GM12878 (cell line): ENCODE results near the gene TGFBR3. TPM values are rescaled to one million over a fixed set of nuclear protein-coding genes. Genes with fewer than 3 reads are reported as not detected.

Source experiments
- ESRRA ChIP-seq: IDR thresholded peaks from 2 replicates; pipeline ENCODE4 v1.6.1; 2012; ENCODE audit warnings: mild to moderate bottlenecking, low read length, improper control_type of control experiment
- HSF1 ChIP-seq: fragments of 150-350 bp; IDR thresholded peaks from 2 replicates; pipeline ENCODE4 v1.6.1; 2014; ENCODE audit warnings: mild to moderate bottlenecking, low read depth, low read length
- LARP7 ChIP-seq: fragments of 450-650 bp; IDR thresholded peaks from 2 replicates; pipeline ENCODE4 v1.6.1; 2017; ENCODE audit warnings: mild to moderate bottlenecking
- NBN ChIP-seq: fragments of 450-650 bp; IDR thresholded peaks from 2 replicates; pipeline ENCODE4 v1.6.1; 2016
- SP1 ChIP-seq: IDR thresholded peaks from one replicate; pipeline ENCODE4 v1.6.1; 2011; ENCODE audit warnings: low read depth, low read length
- SUZ12 ChIP-seq: fragments of 200-600 bp; sonication (generic); IDR thresholded peaks from one replicate; pipeline ENCODE4 v1.6.1; 2018; ENCODE audit warnings: antibody characterized with exemption, mild to moderate bottlenecking; ENCODE audit not compliant: unreplicated experiment
- TAF1 ChIP-seq: IDR thresholded peaks from 2 replicates; pipeline ENCODE4 v1.6.1; 2011; ENCODE audit warnings: mild to moderate bottlenecking, low read depth, low read length, borderline replicate concordance
- polyA plus RNA-seq, 11 experiments: library from polyadenylated mRNA; depleted of rRNA in 4 of 11; unstranded in 6 of 11; stranded (reverse) in 5 of 11; fragments of >200 nt; fragmentation: Nextera tagmentation in 4 of 11; fragmentation: Illumina TruSeq in 1 of 11; extraction: Ambion mirVana in 4 of 11; extraction: Trizol in 1 of 11; gene quantifications; 1 replicate in 1 of 11; 2 replicates in 10 of 11; pipeline versions ENCODE4 v1.2.1 to v1.2.3, GENCODE V29; 2011 to 2016; ENCODE audit warnings: inconsistent platforms in 2 of 11, missing spikeins in 2 of 11, low read depth in 1 of 11
- total RNA-seq, 4 experiments: library from RNA; depleted of rRNA in 3 of 4; stranded (reverse); fragments of >200 nt in 3 of 4; fragmentation: Illumina TruSeq in 1 of 4; extraction: Trizol in 1 of 4; gene quantifications; 2 replicates each; pipeline versions ENCODE4 v1.2.1 to v1.2.3, GENCODE V29; 2013 to 2021
- TF ChIP-seq, protein P1 (sequence below): fragments of 450-650 bp; IDR thresholded peaks from 2 replicates; pipeline ENCODE4 v1.6.1; 2016; ENCODE audit warnings: mild to moderate bottlenecking
- TF ChIP-seq, protein P2 (sequence below): fragments of 450-650 bp; formaldehyde crosslinking; IDR thresholded peaks from 2 replicates; pipeline ENCODE4 v1.4.0; 2020; ENCODE audit warnings: mild to moderate bottlenecking, moderate library complexity
- TF ChIP-seq, protein P3 (sequence below): fragments of 450-650 bp; formaldehyde crosslinking; IDR thresholded peaks from 2 replicates; pipeline ENCODE4 v1.4.0; 2022; ENCODE audit warnings: mild to moderate bottlenecking, moderate library complexity

TGFBR3 gene
- total and polyA plus RNA-seq, 10 of the 15 experiments (the other 5 are each of a cell fraction or from before 2014, with no cell fraction given) = 2.7 to 16.5 (median 12.6) TPM

- TF ChIP-seq TAF1 = no peak
- no peak for TF ChIP-seq ESRRA
- no peak for TF ChIP-seq NBN
- TF ChIP-seq, protein P1, sequence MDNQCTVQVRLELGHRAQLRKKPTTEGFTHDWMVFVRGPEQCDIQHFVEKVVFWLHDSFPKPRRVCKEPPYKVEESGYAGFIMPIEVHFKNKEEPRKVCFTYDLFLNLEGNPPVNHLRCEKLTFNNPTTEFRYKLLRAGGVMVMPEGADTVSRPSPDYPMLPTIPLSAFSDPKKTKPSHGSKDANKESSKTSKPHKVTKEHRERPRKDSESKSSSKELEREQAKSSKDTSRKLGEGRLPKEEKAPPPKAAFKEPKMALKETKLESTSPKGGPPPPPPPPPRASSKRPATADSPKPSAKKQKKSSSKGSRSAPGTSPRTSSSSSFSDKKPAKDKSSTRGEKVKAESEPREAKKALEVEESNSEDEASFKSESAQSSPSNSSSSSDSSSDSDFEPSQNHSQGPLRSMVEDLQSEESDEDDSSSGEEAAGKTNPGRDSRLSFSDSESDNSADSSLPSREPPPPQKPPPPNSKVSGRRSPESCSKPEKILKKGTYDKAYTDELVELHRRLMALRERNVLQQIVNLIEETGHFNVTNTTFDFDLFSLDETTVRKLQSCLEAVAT = no peak
- TF ChIP-seq, protein P2, sequence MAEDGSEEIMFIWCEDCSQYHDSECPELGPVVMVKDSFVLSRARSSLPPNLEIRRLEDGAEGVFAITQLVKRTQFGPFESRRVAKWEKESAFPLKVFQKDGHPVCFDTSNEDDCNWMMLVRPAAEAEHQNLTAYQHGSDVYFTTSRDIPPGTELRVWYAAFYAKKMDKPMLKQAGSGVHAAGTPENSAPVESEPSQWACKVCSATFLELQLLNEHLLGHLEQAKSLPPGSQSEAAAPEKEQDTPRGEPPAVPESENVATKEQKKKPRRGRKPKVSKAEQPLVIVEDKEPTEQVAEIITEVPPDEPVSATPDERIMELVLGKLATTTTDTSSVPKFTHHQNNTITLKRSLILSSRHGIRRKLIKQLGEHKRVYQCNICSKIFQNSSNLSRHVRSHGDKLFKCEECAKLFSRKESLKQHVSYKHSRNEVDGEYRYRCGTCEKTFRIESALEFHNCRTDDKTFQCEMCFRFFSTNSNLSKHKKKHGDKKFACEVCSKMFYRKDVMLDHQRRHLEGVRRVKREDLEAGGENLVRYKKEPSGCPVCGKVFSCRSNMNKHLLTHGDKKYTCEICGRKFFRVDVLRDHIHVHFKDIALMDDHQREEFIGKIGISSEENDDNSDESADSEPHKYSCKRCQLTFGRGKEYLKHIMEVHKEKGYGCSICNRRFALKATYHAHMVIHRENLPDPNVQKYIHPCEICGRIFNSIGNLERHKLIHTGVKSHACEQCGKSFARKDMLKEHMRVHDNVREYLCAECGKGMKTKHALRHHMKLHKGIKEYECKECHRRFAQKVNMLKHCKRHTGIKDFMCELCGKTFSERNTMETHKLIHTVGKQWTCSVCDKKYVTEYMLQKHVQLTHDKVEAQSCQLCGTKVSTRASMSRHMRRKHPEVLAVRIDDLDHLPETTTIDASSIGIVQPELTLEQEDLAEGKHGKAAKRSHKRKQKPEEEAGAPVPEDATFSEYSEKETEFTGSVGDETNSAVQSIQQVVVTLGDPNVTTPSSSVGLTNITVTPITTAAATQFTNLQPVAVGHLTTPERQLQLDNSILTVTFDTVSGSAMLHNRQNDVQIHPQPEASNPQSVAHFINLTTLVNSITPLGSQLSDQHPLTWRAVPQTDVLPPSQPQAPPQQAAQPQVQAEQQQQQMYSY (CRISPR knock-in tag) = no peak
- no peak for TF ChIP-seq LARP7
- TF ChIP-seq HSF1 = no peak
- no peak for TF ChIP-seq SUZ12
- TF ChIP-seq SP1 = no peak
- TF ChIP-seq, protein P3, sequence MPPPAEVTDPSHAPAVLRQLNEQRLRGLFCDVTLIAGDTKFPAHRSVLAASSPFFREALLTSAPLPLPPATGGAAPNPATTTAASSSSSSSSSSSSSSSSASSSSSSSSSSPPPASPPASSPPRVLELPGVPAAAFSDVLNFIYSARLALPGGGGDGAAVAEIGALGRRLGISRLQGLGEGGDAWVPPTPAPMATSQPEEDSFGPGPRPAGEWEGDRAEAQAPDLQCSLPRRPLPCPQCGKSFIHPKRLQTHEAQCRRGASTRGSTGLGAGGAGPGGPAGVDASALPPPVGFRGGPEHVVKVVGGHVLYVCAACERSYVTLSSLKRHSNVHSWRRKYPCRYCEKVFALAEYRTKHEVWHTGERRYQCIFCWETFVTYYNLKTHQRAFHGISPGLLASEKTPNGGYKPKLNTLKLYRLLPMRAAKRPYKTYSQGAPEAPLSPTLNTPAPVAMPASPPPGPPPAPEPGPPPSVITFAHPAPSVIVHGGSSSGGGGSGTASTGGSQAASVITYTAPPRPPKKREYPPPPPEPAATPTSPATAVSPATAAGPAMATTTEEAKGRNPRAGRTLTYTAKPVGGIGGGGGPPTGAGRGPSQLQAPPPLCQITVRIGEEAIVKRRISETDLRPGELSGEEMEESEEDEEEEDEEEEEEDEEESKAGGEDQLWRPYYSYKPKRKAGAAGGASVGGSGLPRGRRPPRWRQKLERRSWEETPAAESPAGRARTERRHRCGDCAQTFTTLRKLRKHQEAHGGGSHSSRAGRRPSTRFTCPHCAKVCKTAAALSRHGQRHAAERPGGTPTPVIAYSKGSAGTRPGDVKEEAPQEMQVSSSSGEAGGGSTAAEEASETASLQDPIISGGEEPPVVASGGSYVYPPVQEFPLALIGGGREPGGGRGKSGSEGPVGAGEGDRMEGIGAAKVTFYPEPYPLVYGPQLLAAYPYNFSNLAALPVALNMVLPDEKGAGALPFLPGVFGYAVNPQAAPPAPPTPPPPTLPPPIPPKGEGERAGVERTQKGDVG = no peak
These were observed 130.2 kb downstream of the TGFBR3 start (continued) for GRCh38 chr1:91755702-91756287.
